GM18502 (cell line): Measurements from ENCODE around the gene SPDYE9.
"Not testable (repeated sequence)": the region's sequence is repeated elsewhere in the genome, so short reads cannot be mapped to it uniquely, and the experiment has no call there.

ENCODE experiments used
- ATAC-seq: cut with Tn5 transposase; IDR thresholded peaks from one replicate; pipeline ENCODE4 v1.9.1; 2021; ENCODE audit warnings: mild to moderate bottlenecking; ENCODE audit not compliant: unreplicated experiment, poor library complexity

SPDYE9 gene, protein sequence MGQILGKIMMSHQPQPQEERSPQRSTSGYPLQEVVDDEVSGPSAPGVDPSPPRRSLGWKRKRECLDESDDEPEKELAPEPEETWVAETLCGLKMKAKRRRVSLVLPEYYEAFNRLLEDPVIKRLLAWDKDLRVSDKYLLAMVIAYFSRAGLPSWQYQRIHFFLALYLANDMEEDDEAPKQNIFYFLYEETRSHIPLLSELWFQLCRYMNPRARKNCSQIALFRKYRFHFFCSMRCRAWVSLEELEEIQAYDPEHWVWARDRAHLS

DNA sequence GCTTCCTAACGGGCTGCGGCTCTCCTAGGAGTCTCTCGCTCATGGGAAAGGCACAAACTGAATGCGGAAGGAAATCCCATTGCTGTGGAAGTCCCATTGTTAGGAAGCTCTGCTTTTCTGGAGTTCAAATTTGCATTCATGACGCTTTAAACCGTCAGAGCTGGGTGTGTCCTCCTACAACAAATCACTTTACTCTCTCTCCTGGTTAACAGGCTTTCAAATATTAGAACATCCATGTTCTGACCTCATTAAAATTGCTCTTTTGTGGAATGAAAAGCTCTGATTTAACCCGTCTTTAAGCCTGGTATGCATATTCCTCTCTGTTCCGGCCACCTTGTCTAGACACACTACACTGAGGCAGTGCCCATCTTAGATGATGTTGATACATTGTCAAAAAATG, at the start of gene SPDYE9:
Gene SPDYE9, minus strand, starts transcription at position 101 of the 400 bp plus-strand sequence. CDS start 1,800 bp downstream, outside the sequence.
- ATAC-seq, result not testable (repeated sequence)

DNA sequence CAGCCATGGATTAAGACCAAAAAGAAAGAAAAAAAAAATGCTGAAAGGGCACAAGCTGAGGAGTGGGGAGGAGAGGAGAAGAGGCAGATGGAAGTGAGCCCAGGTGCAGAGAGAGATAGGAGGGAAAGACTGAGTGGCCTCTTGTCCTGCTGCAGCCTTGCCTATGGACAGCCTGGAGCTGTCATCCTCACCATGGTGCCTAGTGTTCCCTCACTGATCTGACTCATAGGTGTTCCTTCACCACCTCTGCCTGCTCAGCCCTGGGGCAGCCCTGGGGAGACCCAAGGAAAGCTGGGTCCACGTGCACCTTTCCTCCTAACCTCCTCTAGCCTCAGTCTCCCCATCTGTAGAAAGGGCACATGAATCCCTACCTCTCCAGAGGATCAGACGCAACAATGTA, 49.0 kb upstream of the SPDYE9 start:
- not testable (repeated sequence) for ATAC-seq

DNA sequence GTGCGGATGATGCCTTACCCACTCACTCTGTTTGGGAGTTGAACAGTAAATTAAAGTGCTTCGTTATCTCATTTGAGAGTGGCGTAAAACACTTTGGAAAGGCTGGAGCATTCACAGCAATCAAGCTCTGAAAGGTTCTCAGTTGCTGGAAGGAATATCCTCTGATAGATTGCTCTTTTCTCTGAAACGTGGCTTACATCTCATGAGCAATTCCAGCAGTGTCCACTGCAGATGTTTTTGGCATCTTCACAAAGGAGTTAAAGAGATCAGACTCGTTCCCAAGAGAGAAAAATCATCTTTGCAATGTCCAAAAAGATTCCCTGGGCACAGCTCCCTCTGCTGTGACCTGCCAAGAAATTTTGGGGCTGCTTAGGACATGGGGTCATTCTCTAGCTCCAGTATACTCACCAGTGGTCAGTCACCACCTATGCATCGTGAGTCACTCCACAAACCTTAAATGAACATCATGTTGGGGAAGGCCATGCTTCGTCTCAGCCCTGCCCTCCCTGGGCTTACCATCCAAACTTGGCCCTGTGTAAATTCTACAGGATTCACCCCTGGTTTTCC, 46.9 kb upstream of the SPDYE9 start:
- not testable (repeated sequence) for ATAC-seq

- ATAC-seq, result not testable (repeated sequence)
Observed at GRCh38 chr7:73130612-73131011, 44.8 kb upstream of the SPDYE9 start.

- not testable (repeated sequence) for ATAC-seq
Observed at GRCh38 chr7:73124126-73124525, 38.3 kb upstream of the SPDYE9 start.

- ATAC-seq, result not testable (repeated sequence)
Observed at GRCh38 chr7:73122778-73123447, 37.1 kb upstream of the SPDYE9 start.

- ATAC-seq, result peak; percentile 62
Observed at GRCh38 chr7:73118155-73118554, 32.3 kb upstream of the SPDYE9 start.

- not testable (repeated sequence) for ATAC-seq
Observed at GRCh38 chr7:73057811-73058210, 28.0 kb downstream of the SPDYE9 start, which contains the start of gene SPDYE11. TSS of gene SPDYE11 (minus strand) at chr7:73057911. CDS start at chr7:73056111, 1,800 bp downstream.

DNA sequence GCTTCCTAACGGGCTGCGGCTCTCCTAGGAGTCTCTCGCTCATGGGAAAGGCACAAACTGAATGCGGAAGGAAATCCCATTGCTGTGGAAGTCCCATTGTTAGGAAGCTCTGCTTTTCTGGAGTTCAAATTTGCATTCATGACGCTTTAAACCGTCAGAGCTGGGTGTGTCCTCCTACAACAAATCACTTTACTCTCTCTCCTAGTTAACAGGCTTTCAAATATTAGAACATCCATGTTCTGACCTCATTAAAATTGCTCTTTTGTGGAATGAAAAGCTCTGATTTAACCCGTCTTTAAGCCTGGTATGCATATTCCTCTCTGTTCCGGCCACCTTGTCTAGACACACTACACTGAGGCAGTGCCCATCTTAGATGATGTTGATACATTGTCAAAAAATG, 56.2 kb downstream of the SPDYE9 start, which contains the start of gene SPDYE8:
Gene SPDYE8, minus strand, starts transcription at position 101 of the 400 bp plus-strand sequence. CDS start 1,800 bp downstream, outside the sequence.
- not testable (repeated sequence) for ATAC-seq
